Measurements from ENCODE around the gene MPZL3. TPM values are rescaled to one million over a fixed set of nuclear protein-coding genes. Genes with fewer than 3 reads are reported as not detected.

Gene MPZL3
- total RNA-seq (2022; extraction: Qiagen RNA extraction) = 0.13 to 0.41 TPM (median 0.36 TPM) in 5 replicates

DNA sequence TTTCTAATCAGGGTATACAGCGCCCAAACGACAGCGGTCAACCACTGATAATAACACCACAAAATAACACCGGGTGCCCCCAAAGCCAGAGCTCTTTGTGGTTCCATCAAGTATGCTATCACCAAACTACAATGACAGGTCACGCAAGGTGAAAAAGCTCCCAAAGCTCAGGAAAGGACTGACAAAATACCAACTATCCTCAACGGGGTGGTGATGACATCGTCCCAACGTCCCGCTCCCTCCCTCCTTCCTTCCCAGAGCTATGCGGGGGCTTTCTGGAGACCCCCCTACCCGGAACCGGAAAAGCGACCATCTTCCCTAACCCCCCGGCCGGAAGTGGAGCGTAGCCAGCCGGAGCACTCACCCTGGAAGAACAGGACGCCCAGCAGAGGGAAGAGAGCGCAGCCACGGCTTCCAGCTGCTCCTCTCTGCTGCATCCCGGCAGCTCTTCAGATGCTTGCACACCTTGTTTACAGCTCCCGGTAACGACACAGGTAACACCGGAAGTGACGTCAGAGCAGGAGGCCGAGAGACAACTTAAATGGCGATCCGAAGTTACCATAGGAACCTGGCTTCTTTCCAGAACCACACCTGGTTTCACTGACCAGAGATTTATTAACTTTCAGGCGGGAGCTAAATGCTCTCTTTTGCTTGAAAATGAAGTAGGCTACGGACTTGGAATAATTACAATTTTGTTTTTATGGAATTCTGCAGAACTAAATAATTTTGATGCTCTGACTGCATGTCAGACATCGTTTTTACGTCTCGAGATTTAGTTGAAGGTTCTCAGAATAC lies at the start of gene MPZL3:
Gene MPZL3 (minus strand): TSS at position 508 of the 795 bp plus-strand sequence. CDS start 71 bp downstream, at position 437.

DNA sequence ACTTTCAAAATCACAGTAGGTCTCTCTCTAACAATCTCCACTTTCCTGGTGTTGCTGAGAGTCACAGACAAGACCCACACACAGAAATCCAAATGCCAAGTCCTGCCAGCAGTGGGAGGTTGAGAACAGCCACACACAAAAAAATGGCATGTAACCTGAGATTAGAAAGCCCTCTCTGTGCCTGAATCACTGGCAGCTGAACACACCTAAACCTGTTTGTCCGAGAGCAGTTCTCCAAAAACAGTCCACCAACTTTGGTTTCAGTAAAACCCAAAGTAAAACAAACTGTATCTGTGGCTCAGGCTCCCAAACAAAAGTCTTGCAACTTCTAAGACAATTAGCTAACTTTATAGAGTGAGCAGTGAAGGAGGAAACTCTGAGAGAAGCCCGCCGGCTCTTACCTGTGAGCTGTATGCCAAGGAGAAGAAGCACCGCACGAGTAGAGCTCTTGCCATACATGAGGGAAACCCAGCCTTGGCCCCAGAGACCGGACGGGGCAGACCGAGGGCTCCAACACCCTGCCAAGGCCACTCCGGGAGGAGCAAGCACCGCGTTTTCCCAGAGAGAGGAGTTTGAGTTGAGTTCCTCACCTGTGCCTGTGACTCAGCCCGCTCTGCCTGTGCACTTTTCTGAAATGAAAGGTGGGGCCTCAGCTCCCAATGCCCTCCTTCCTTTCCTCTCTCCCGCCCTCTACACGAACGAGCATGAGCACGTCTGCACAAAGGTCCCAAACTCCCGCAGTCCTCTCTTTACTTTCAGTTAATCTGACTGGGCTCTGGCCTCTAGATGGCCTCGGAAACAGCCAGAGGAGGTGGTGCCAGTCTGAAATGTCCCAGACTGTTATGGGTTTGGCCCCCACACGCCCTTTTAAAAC lies 11.8 kb upstream of the MPZL3 start, which contains the start of gene MPZL2:
Gene MPZL2 (minus strand): TSS at position 603 of the 874 bp plus-strand sequence. CDS start 144 bp downstream, at position 459.

GRCh38 chr11:118224511-118225188 lies 27.5 kb downstream of the MPZL3 start, which contains the start of gene JAML:
JAML (minus strand) TSS chr11:118225011; CDS start chr11:118214866, 10,145 bp downstream.

Other genes starting within 250 kb of the MPZL3 start
- gene TMPRSS4, start 175.3 kb downstream of the MPZL3 start, total RNA-seq (2022; extraction: Qiagen RNA extraction) = 0.70 TPM in 1 of 5 replicates, not detected in the others
- 0.04 TPM in 1 of 5 replicates, not detected in the others for gene SMIM35, start 165.4 kb downstream of the MPZL3 start, total RNA-seq (2022; extraction: Qiagen RNA extraction)
- gene SCN4B, start 99.5 kb downstream of the MPZL3 start, total RNA-seq (2022; extraction: Qiagen RNA extraction) = 0.02 to 0.05 TPM (median 0.03 TPM) in 3 of 5 replicates, not detected in the others
- gene SCN2B, start 75.7 kb downstream of the MPZL3 start, total RNA-seq (2022; extraction: Qiagen RNA extraction) = not detected in 5 replicates
- gene JAML, start 27.4 kb downstream of the MPZL3 start, total RNA-seq (2022; extraction: Qiagen RNA extraction) = not detected in 5 replicates
- 0.09 to 0.11 TPM in 2 of 5 replicates, not detected in the others for gene MPZL2, start 11.9 kb upstream of the MPZL3 start, total RNA-seq (2022; extraction: Qiagen RNA extraction)
- gene CD3E, start 52.4 kb upstream of the MPZL3 start, total RNA-seq (2022; extraction: Qiagen RNA extraction) = not detected in 5 replicates
- not detected in 5 replicates for gene CD3D, start 90.3 kb upstream of the MPZL3 start, total RNA-seq (2022; extraction: Qiagen RNA extraction)
- gene CD3G, start 92.0 kb upstream of the MPZL3 start, total RNA-seq (2022; extraction: Qiagen RNA extraction) = not detected in 5 replicates
- gene UBE4A, start 107.2 kb upstream of the MPZL3 start, total RNA-seq (2022; extraction: Qiagen RNA extraction) = 8.8 to 10.1 TPM (median 9.4 TPM) in 5 replicates
- 164 to 213 TPM (median 196 TPM) in 5 replicates for gene ATP5MG, start 149.2 kb upstream of the MPZL3 start, total RNA-seq (2022; extraction: Qiagen RNA extraction)
- gene KMT2A, start 184.1 kb upstream of the MPZL3 start, total RNA-seq (2022; extraction: Qiagen RNA extraction) = 12.0 to 13.9 TPM (median 12.8 TPM) in 5 replicates

Data from A549 treated with Mapracorat at 1 μM for 4 hours (cell line).